GOT3 (cell line): ENCODE results near the gene CFAP45.

ENCODE experiments used
- DNase-seq: peaks from one replicate; lab custom pipeline; 2025; ENCODE audit warnings: mixed read lengths; lab: John Stamatoyannopoulos, UW

Gene CFAP45

DNA sequence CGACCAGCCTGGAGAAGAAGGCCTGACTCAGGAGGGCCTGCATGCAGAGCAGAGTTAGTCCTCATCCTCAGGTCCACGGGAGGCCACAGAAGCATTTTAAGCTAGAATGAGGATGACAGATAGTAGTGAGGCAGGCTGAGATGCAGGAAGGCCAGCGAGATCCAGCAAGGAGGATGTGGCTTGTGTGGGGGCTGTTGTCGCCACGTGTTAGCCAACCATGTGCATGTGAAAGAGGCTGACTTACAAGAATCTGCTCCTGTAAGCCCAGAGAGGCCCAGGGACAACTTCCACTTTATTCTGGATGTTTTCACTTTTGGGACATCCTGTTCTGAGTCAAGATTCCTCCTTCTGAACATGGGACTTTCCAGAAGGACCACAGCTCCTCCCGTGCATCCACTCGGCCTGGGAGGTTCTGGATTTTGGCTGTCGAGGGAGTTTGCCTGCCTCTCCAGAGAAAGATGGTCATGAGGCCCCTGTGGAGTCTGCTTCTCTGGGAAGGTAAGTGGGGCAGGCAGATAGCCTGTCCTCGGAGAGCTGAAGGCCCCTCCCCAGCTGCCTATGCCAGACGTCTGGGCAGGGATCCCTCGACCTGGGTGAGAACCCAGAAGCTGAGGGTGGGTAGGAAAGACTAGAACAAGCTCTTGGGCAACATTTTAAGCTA lies 73.4 kb downstream of the CFAP45 start, which contains the start of gene SLAMF8:
Gene SLAMF8 (plus strand): TSS at position 433 of the 661 bp plus-strand sequence. CDS start 26 bp downstream, at position 459.
- DNase-seq = no peak

DNA sequence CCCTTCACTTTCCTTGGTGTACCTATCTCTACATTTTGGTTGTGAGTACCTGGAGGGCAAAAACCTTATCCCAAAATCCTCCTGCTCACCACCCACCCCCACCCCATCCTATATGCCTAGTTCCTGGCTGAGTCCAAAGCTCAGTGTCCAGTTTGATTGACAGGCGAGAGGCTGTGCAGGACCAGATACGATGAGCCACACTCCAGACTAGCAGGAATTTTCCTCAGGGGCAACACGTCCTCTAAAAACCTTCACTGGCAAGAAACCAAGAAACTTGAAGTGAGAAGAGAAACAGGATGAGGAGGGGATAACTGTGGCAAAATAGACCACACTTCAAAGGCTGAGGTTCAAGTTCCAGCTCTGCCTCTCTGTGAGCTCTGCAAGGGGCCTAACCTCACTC lies 74.4 kb downstream of the CFAP45 start:
- no peak for DNase-seq

- no peak for DNase-seq
Observed at GRCh38 chr1:159823406-159823805, 76.6 kb downstream of the CFAP45 start.
